ENCODE data around the gene BIRC2. TPM values are rescaled to one million over a fixed set of nuclear protein-coding genes. Genes with fewer than 3 reads are reported as not detected.

Gene BIRC2
- total and polyA plus RNA-seq, 10 of the 15 experiments (the other 5 are each of a cell fraction or from before 2014, with no cell fraction given) = 13.8 to 75.8 (median 26.5) TPM

DNA sequence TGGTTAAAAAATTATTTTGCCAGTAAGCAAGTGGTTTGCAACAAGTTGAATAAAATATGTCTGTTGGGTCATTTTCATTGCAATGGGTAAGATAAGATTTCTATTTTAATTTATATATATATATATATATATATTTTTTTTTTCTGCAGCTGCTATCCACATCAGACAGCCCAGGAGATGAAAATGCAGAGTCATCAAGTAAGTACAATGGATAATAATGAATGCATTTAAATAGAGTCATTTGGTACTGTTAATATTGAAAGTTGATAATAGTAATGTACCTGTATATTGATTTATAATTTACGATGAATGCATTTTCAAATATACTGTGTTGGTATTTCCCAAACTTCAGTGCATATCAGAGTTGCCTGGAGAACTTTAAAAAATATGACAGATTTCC lies 18.3 kb upstream of the BIRC2 start:
- ChIA-PET CTCF (no interaction called here), POLR2A (no interaction called here), SMC1A (ENCODE audit: uncharacterized antibody, unreplicated experiment) (interaction anchor here (2.3 kb wide), 1 partner anchor 35 kb away, joined by 7 read pairs; no protein-coding TSS in a partner anchor), RAD21 (ENCODE audit: unreplicated experiment) (no interaction called here)
- Histone ChIP-seq H3K27ac (ENCODE audit: control insufficient read depth, insufficient read depth) (no peak overlapping the region), H4K20me1 (ENCODE audit: control insufficient read depth, insufficient read depth) (no peaks in the 10 kb centered on the region), H3K4me1 (ENCODE audit: control insufficient read depth, insufficient read depth, low read length) (no peaks in the 10 kb centered on the region; the same call in 1 of the 2 replicates), H3K36me3 (ENCODE audit: control insufficient read depth in 2 of 2, insufficient read depth in 2 of 2, low read length in 1 of 2) (peaks cover 10 to 41% of the 10 kb centered on the region in 2 experiments), H3K9me3 (replicated peaks; ENCODE audit: control insufficient read depth, insufficient read depth, low read length) (no peaks in the 10 kb centered on the region), H3K27me3 (replicated peaks in 1 of 2; ENCODE audit: control insufficient read depth in 2 of 2, insufficient read depth in 2 of 2, low read length in 1 of 2) (no peaks in the 10 kb centered on the region), H2AFZ (ENCODE audit: control insufficient read depth, low read depth, low read length) (no peak overlapping the region), H3K4me2 (ENCODE audit: control insufficient read depth, insufficient read depth) (no peak overlapping the region), H3K79me2 (ENCODE audit: control insufficient read depth, insufficient read depth, low read length) (peaks cover 42% of the 10 kb centered on the region), H3K4me3 (no peak overlapping the region), H3K9ac (ENCODE audit: control insufficient read depth, insufficient read depth, low read length) (no peak overlapping the region)
- intact Hi-C loops (cut with micrococcal nuclease; ENCODE audit: unreplicated experiment) (no loop called here), in situ Hi-C loops (cut with MboI) (no loop called here)
- ATAC-seq (no peak), DNase-seq (ENCODE audit: low read depth, low spot score) (no peak), FAIRE-seq (no peak)
- WGBS (ENCODE audit: insufficient coverage, insufficient replicate concordance, low lambda C conversion rate, missing lambda C conversion rate) = 100% methylated on average over 1 of the region's 1 CpG
- TF ChIP-seq HCFC1 (IDR thresholded peaks at IDR 0.05; ENCODE audit: low read length) = no peak
- no peak for TF ChIP-seq JUNB (IDR thresholded peaks at IDR 0.05)
- TF ChIP-seq, protein P1, sequence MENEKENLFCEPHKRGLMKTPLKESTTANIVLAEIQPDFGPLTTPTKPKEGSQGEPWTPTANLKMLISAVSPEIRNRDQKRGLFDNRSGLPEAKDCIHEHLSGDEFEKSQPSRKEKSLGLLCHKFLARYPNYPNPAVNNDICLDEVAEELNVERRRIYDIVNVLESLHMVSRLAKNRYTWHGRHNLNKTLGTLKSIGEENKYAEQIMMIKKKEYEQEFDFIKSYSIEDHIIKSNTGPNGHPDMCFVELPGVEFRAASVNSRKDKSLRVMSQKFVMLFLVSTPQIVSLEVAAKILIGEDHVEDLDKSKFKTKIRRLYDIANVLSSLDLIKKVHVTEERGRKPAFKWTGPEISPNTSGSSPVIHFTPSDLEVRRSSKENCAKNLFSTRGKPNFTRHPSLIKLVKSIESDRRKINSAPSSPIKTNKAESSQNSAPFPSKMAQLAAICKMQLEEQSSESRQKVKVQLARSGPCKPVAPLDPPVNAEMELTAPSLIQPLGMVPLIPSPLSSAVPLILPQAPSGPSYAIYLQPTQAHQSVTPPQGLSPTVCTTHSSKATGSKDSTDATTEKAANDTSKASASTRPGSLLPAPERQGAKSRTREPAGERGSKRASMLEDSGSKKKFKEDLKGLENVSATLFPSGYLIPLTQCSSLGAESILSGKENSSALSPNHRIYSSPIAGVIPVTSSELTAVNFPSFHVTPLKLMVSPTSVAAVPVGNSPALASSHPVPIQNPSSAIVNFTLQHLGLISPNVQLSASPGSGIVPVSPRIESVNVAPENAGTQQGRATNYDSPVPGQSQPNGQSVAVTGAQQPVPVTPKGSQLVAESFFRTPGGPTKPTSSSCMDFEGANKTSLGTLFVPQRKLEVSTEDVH (IDR thresholded peaks at IDR 0.05; ENCODE audit: low read depth, partially characterized antibody) = no peak
- TF ChIP-seq FOXK2 (IDR thresholded peaks at IDR 0.05) = no peak
- no peak for TF ChIP-seq RBBP5 (conservative IDR thresholded peaks at IDR 0.05)
- no peak for TF ChIP-seq POU2F2 (IDR thresholded peaks at IDR 0.05; ENCODE audit: borderline replicate concordance, low read depth, low read length)
- TF ChIP-seq RELA (IDR thresholded peaks at IDR 0.05; ENCODE audit: borderline replicate concordance, partially characterized antibody) = no peak
- TF ChIP-seq IRF3 (IDR thresholded peaks at IDR 0.05) = no peak
- no peak for TF ChIP-seq RCOR1 (conservative IDR thresholded peaks at IDR 0.05; ENCODE audit: low read depth, low read length)
- BruUV-seq (replicated peaks) = no TSS peak

Measured in GM12878 (cell line).